ENCODE measurements around the gene TECTA. TPM values are rescaled to one million over a fixed set of nuclear protein-coding genes. Genes with fewer than 3 reads are reported as not detected.

The TECTA gene
- total RNA-seq, 4 donors from 2014 or later = 1.3 to 6.4 (median 3.3) TPM

DNA sequence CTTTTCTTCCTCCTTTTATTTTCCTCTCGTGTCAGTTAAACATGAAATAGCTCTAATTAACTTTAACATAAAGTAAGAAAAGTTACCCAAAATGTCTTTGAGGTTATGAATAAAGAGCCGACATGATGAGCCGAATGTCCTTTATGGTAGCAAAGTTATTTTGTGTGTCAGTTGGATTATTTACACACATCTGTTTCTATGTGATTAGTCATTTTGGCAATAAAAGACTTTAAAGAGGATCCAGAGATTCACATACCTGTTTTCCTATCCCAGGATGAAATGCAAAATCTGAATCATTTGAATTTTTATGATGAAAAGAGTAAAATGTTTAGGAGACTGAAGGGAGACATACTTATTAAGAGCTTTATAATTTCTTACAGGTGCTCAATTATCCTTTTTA lies 34.0 kb upstream of the TECTA start:
- WGBS, 2 donors = 94 to 97% methylated on average over 3 of the region's 3 CpGs
- H3K36me3 ChIP-seq = peaks cover 0 to 3% of the 10 kb centered on the region in 2 donors
- TF ChIP-seq, protein P1, sequence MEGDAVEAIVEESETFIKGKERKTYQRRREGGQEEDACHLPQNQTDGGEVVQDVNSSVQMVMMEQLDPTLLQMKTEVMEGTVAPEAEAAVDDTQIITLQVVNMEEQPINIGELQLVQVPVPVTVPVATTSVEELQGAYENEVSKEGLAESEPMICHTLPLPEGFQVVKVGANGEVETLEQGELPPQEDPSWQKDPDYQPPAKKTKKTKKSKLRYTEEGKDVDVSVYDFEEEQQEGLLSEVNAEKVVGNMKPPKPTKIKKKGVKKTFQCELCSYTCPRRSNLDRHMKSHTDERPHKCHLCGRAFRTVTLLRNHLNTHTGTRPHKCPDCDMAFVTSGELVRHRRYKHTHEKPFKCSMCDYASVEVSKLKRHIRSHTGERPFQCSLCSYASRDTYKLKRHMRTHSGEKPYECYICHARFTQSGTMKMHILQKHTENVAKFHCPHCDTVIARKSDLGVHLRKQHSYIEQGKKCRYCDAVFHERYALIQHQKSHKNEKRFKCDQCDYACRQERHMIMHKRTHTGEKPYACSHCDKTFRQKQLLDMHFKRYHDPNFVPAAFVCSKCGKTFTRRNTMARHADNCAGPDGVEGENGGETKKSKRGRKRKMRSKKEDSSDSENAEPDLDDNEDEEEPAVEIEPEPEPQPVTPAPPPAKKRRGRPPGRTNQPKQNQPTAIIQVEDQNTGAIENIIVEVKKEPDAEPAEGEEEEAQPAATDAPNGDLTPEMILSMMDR (IDR thresholded peaks at IDR 0.05) = no peak
- no peak for TF ChIP-seq POLR2A (IDR thresholded peaks at IDR 0.05)

GRCh38 chr11:121067453-121067852 lies 33.6 kb upstream of the TECTA start:
- peaks cover 0 to 4% of the 10 kb centered on the region in 2 donors for H3K4me1 ChIP-seq
- H3K36me3 ChIP-seq = no peaks in the 10 kb centered on the region
- TF ChIP-seq, protein P1 (IDR thresholded peaks at IDR 0.05) = no peak
- no peak for TF ChIP-seq POLR2A (IDR thresholded peaks at IDR 0.05)

More for the DNA sequence above, 34.0 kb upstream of the TECTA start:
- DNase-seq = no peak
- H3K9me3 ChIP-seq = no peaks in the 10 kb centered on the region
- no peak overlapping the region for H3K27ac ChIP-seq
- H3K27me3 ChIP-seq = no peaks in the 10 kb centered on the region
- H3K4me3 ChIP-seq (replicated peaks in 1 of 3) = no peak overlapping the region
- intact Hi-C loops (cut with DNase I) = no loop called here
- H3K4me1 ChIP-seq = peaks cover 0 to 4% of the 10 kb centered on the region in 2 donors

GRCh38 chr11:121067962-121068647 lies 32.9 kb upstream of the TECTA start:
- H3K9me3 ChIP-seq = no peaks in the 10 kb centered on the region
- H3K27me3 ChIP-seq = no peaks in the 10 kb centered on the region
- no peak overlapping the region for H3K27ac ChIP-seq
- no peak overlapping the region for H3K4me3 ChIP-seq (replicated peaks in 1 of 3)
- no peak for TF ChIP-seq POLR2A (IDR thresholded peaks at IDR 0.05)
- TF ChIP-seq, protein P1 (IDR thresholded peaks at IDR 0.05) = no peak
- H3K4me1 ChIP-seq = peaks cover 0 to 4% of the 10 kb centered on the region in 2 donors
- intact Hi-C loops (cut with DNase I) = no loop called here
- no peaks in the 10 kb centered on the region for H3K36me3 ChIP-seq
- 88 to 89% methylated on average over 6 of the region's 6 CpGs for WGBS, 2 donors
- no peak for DNase-seq

More at GRCh38 chr11:121067453-121067852, 33.6 kb upstream of the TECTA start:
- no peak overlapping the region for H3K4me3 ChIP-seq (replicated peaks in 1 of 3)
- H3K27ac ChIP-seq = no peak overlapping the region
- intact Hi-C loops (cut with DNase I) = no loop called here
- WGBS, 2 donors = 90 to 91% methylated on average over 2 of the region's 2 CpGs
- H3K27me3 ChIP-seq = no peaks in the 10 kb centered on the region
- no peaks in the 10 kb centered on the region for H3K9me3 ChIP-seq
- no peak for DNase-seq

- Histone ChIP-seq H3K27ac (no peak overlapping the region), H3K4me3 (replicated peaks in 1 of 3) (no peak overlapping the region), H3K9me3 (no peaks in the 10 kb centered on the region), H3K27me3 (no peaks in the 10 kb centered on the region), H3K4me1 (peaks cover 0 to 4% of the 10 kb centered on the region in 2 donors), H3K36me3 (no peaks in the 10 kb centered on the region)
- no peak for DNase-seq
- intact Hi-C loops (cut with DNase I) = no loop called here
- TF ChIP-seq, protein P1 (IDR thresholded peaks at IDR 0.05) = no peak
- no peak for TF ChIP-seq POLR2A (IDR thresholded peaks at IDR 0.05)
- WGBS, 2 donors = 94 to 96% methylated on average over 6 of the region's 6 CpGs
These were observed 32.3 kb upstream of the TECTA start for GRCh38 chr11:121068787-121069186.
